ENCODE data around the gene EDDM3A.

DNA sequence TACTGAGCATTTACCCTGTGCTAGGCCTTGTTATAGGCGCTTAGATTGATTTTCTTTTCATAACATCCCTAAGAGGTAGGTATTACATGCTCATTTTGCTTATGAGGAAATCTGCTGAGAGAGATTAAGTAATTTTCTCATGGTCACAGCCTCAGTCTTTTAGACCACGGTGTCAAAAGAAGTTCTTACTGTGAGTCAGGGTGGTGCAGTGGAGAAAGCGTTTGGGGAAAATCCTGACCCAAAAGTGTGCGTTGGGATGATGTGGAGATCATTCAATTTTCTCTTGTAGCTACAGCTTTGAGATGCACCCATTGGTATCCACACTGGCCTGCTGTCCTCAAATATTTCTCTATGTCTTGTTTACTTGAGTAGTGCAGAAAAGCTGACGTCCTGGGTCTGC lies 48.9 kb upstream of the EDDM3A start:
- TF ChIP-seq POLR2AphosphoS5 (IDR thresholded peaks at IDR 0.05; ENCODE audit: borderline replicate concordance, low read depth, low read length) = no peak
- TF ChIP-seq EZH2 (IDR thresholded peaks at IDR 0.05) = no peak
